Vagina (tissue), 2 donors: Measurements from ENCODE around the gene SORL1-AS1.

ENCODE experiments used
- DNase-seq, 2 donors: peaks; one replicate each; pipeline ENCODE4 v3.0.0-alpha.2; 2017; ENCODE audit errors: extremely low spot score in 2 of 2
- H3K27ac ChIP-seq: fragments of 200-600 bp; sonication (generic); one replicate; pipeline ENCODE4 v1.5.1; 2019
- H3K27me3 ChIP-seq: fragments of 200-600 bp; sonication (generic); one replicate; pipeline ENCODE4 v1.5.1; 2019
- H3K36me3 ChIP-seq, 2 donors: fragments of 200-600 bp; sonication (generic); one replicate each; pipeline ENCODE4 v1.5.1; 2017 to 2019
- H3K4me1 ChIP-seq: fragments of 200-600 bp; sonication (generic); one replicate; pipeline ENCODE4 v1.5.1; 2019
- H3K4me3 ChIP-seq, 2 donors: fragments of 200-600 bp; sonication (generic); 1 replicate in 1 of 2; 2 replicates in 1 of 2; pipeline ENCODE4 v1.5.1; 2016 to 2019
- H3K9me3 ChIP-seq: fragments of 200-600 bp; sonication (generic); one replicate; pipeline ENCODE4 v1.5.1; 2019
- POLR2A ChIP-seq, 2 donors: fragments of 450-650 bp; IDR thresholded peaks; one replicate each; pipeline ENCODE4 v1.6.1; 2017; ENCODE audit warnings: antibody characterized with exemption in 2 of 2, mild to moderate bottlenecking in 2 of 2, moderate library complexity in 2 of 2
- POLR2AphosphoS5 ChIP-seq, 2 donors: sonication (generic); formaldehyde crosslinking; IDR thresholded peaks; one replicate each; pipeline ENCODE4 v1.9.0; 2017; ENCODE audit warnings: antibody characterized with exemption in 2 of 2, mild to moderate bottlenecking in 2 of 2, low read depth in 1 of 2; ENCODE audit not compliant: insufficient read depth in 1 of 2
- intact Hi-C: fragments of 100-400 bp; cut with DNase I; formaldehyde crosslinking; loops from one replicate; pipeline ENCODE4 v1.15.1; 2023
- TF ChIP-seq, protein P1 (sequence below), 3 experiments: fragments of 450-650 bp in 2 of 3; fragments of 200-600 bp in 1 of 3; sonication (generic) in 1 of 3; IDR thresholded peaks; one replicate each; pipeline ENCODE4 v1.5.1; 2017 to 2019; ENCODE audit warnings: antibody characterized with exemption in 3 of 3, mild to moderate bottlenecking in 2 of 3, moderate library complexity in 2 of 3

The SORL1-AS1 gene

DNA sequence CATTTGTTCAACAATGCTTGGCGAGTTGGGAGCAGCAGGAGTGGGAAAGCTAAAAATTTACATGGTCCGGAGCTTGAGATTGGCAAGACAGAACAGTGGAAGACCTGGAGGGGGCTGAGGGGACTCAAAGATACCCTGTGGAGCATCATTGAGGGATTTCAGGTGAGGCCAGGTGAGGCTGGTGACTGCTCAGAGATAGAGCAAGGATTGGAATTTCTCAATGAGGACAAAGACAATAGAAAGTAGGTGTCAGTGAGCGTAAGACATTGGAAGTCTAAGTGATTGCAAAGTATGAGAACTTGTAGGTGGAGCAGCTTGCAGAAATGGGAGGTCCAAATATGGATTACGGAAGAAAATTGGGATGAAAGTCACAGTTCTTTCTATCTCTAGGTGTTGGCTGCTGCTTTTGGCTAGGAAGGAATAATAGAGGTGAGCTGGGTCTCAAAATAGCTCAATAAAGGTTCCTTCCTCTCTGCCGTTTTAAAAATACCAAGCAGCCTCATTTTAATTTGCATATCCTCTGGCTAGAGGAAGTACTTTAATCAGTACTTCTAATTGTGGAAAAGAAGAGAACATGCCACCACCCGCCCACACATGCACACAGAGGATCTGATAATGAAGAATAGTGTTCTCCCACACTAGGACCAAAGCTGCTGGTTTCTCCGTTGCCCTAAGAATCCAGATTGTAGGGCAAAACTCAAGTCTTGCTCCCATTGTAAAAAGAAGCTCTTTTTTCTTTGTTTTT lies 41.8 kb upstream of the SORL1-AS1 start:
- intact Hi-C loops: no loop called here
- Histone ChIP-seq H3K27ac (no peak overlapping the region), H3K9me3 (no peaks in the 10 kb centered on the region), H3K27me3 (no peaks in the 10 kb centered on the region), H3K36me3 (peaks cover 0 to 10% of the 10 kb centered on the region in 2 donors), H3K4me3 (no peak overlapping the region), H3K4me1 (peaks cover 10% of the 10 kb centered on the region)
- peak; percentile 9 to 16 for DNase-seq
- no peak for TF ChIP-seq POLR2A (IDR thresholded peaks at IDR 0.05)
- TF ChIP-seq POLR2AphosphoS5 (IDR thresholded peaks at IDR 0.05; ENCODE audit: insufficient read depth in 1 of 2, low read depth in 1 of 2): no peak
- TF ChIP-seq, protein P1, sequence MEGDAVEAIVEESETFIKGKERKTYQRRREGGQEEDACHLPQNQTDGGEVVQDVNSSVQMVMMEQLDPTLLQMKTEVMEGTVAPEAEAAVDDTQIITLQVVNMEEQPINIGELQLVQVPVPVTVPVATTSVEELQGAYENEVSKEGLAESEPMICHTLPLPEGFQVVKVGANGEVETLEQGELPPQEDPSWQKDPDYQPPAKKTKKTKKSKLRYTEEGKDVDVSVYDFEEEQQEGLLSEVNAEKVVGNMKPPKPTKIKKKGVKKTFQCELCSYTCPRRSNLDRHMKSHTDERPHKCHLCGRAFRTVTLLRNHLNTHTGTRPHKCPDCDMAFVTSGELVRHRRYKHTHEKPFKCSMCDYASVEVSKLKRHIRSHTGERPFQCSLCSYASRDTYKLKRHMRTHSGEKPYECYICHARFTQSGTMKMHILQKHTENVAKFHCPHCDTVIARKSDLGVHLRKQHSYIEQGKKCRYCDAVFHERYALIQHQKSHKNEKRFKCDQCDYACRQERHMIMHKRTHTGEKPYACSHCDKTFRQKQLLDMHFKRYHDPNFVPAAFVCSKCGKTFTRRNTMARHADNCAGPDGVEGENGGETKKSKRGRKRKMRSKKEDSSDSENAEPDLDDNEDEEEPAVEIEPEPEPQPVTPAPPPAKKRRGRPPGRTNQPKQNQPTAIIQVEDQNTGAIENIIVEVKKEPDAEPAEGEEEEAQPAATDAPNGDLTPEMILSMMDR (IDR thresholded peaks at IDR 0.05): no peak

DNA sequence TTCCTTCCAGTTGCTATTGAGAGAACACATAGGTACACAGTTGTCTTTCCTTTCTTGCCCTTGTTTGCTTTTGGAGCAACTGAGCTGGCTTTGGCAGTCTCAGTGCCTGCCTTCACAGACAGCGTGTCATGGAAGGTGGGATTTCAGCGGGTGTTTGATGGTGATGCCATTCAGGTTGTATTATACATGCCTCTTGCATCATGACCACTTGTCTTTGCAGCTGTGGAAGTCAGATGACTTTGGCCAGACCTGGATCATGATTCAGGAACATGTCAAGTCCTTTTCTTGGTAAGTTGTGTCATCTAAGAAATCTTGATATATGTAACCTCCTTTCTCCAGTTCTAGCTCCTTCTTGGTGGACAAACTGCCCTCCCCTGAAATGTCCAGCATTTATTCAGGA lies 37.1 kb upstream of the SORL1-AS1 start:
- Histone ChIP-seq H3K4me3 (no peak overlapping the region), H3K4me1 (peaks cover 8% of the 10 kb centered on the region), H3K27ac (no peak overlapping the region), H3K27me3 (no peaks in the 10 kb centered on the region), H3K36me3 (no peaks in the 10 kb centered on the region), H3K9me3 (no peaks in the 10 kb centered on the region)
- TF ChIP-seq POLR2AphosphoS5 (IDR thresholded peaks at IDR 0.05; ENCODE audit: insufficient read depth in 1 of 2, low read depth in 1 of 2) (no peak), POLR2A (IDR thresholded peaks at IDR 0.05) (no peak)
- TF ChIP-seq, protein P1 (IDR thresholded peaks at IDR 0.05): no peak
- DNase-seq: peak in 1 of 2 donors; percentile 52
- intact Hi-C loops: no loop called here

DNA sequence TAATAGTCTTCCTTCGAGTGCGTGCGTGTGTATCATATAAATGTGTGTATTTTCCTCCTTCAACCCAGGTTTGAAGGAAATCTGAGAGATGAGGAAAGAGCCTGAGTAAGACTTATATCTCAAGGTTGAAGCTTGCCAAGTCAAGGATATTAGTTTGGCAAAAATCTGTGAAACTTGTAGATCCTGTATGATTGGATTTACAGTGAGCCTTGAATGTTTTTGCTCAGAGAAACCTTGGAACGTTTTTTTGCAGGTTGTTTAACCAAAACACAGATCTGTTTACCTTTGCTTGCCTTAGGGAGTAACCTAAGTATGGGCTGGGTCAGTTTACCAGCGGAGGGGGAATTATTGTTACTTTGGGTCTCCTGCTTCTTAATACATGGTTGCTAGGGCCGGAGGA lies 35.9 kb upstream of the SORL1-AS1 start:
- H3K27me3 ChIP-seq: no peaks in the 10 kb centered on the region
- intact Hi-C loops: no loop called here
- no peak for DNase-seq
- TF ChIP-seq POLR2A (IDR thresholded peaks at IDR 0.05): no peak
- TF ChIP-seq, protein P1 (IDR thresholded peaks at IDR 0.05): no peak
- TF ChIP-seq POLR2AphosphoS5 (IDR thresholded peaks at IDR 0.05; ENCODE audit: insufficient read depth in 1 of 2, low read depth in 1 of 2): no peak
- no peak overlapping the region for H3K27ac ChIP-seq
- no peaks in the 10 kb centered on the region for H3K9me3 ChIP-seq
- no peaks in the 10 kb centered on the region for H3K36me3 ChIP-seq
- no peaks in the 10 kb centered on the region for H3K4me1 ChIP-seq
- no peak overlapping the region for H3K4me3 ChIP-seq

DNA sequence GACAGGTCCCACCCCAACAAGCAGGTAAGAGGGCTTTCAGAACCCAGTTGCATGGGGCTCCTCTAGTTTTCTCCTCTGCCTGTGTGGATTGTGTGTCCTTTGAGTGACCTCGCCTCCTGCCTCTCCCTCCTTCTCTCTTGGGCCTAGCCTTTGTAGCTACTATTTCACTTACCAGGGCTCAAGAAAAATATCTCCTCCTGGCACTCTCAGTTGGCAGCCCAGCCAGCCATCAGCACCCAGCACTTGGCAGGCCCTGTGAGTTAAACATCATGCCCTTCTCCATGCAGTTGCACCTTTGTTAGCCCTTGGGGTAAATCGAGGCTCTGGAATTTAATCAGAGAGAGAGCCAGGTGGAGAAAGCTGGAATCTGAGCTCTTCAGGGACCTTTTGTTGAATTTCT lies 35.4 kb upstream of the SORL1-AS1 start:
- peak in 1 of 2 donors; percentile 14 for DNase-seq
- H3K4me3 ChIP-seq: no peak overlapping the region
- no peak overlapping the region for H3K27ac ChIP-seq
- no peaks in the 10 kb centered on the region for H3K4me1 ChIP-seq
- TF ChIP-seq POLR2A (IDR thresholded peaks at IDR 0.05) (no peak), POLR2AphosphoS5 (IDR thresholded peaks at IDR 0.05; ENCODE audit: insufficient read depth in 1 of 2, low read depth in 1 of 2) (no peak)
- TF ChIP-seq, protein P1 (IDR thresholded peaks at IDR 0.05): no peak
- H3K36me3 ChIP-seq: no peaks in the 10 kb centered on the region
- intact Hi-C loops: no loop called here
- H3K9me3 ChIP-seq: no peaks in the 10 kb centered on the region
- H3K27me3 ChIP-seq: no peaks in the 10 kb centered on the region

DNA sequence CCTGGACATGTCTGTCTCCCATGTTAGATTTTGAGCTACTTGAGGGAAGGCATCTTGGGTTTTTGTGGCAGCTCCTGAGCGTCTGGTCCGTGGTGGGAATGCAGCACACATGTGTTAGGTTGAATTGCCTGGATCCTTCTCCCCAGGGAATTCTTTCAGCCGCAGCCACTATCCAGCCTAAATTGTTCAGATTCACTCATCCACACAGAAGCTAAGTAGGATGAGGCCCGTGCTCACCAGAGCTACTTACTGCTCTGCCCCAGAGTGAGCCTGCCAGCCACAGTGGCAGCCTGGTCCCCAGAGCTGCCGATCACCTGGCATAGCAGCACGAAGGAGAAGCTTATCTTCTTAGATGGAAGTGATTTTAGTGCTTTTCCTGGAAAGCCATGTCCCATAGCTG lies 34.4 kb upstream of the SORL1-AS1 start:
- peak in 1 of 2 donors; percentile 40 for DNase-seq
- TF ChIP-seq, protein P1 (IDR thresholded peaks at IDR 0.05): no peak
- H3K36me3 ChIP-seq: no peaks in the 10 kb centered on the region
- no peaks in the 10 kb centered on the region for H3K9me3 ChIP-seq
- H3K4me1 ChIP-seq: no peaks in the 10 kb centered on the region
- H3K27ac ChIP-seq: no peak overlapping the region
- H3K27me3 ChIP-seq: no peaks in the 10 kb centered on the region
- intact Hi-C loops: no loop called here
- no peak overlapping the region for H3K4me3 ChIP-seq
